Measurements from ENCODE around the gene TAAR9. TPM values are rescaled to one million over a fixed set of nuclear protein-coding genes. Genes with fewer than 3 reads are reported as not detected.

The TAAR9 gene
- polyA plus RNA-seq, 1 of the 3 experiments (the other 2 are of a cell fraction), result not detected

DNA sequence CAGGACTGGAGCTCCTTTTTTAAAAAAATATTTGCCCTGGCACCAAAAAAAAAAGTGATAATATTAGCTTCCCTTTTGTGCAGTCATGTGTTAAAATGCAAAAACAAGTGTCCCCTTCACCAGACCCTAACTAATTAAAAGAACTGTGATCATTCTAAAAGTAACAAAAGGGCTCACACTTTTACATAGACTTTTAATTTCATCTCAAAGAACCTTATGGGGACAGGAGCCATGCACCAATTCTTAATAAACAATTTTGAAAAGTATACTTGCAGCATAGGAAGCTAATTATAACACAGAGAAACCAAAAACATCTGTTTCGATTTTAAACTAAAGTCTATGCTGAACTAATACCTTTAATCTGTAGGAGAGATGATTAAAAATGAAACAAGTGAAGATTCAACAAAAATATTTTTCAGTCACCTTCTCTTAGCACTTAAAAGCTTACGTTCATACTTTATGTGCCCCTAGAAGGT lies 42.4 kb upstream of the TAAR9 start (continued):
- no peak for TF ChIP-seq FOSL2 (IDR thresholded peaks at IDR 0.05; ENCODE audit: borderline replicate concordance, low read depth)
- no peak for TF ChIP-seq USF1 (IDR thresholded peaks at IDR 0.05; ENCODE audit: borderline replicate concordance, low read depth)

- Histone ChIP-seq H3F3A (replicated peaks; ENCODE audit: insufficient read depth) (no peaks in the 10 kb centered on the region), H3K4me2 (no peak overlapping the region), H3K79me2 (ENCODE audit: insufficient read depth) (no peaks in the 10 kb centered on the region; the same call in 1 of the 2 replicates), H3K9ac (no peak overlapping the region), H3K9me2 (no peaks in the 10 kb centered on the region), H3K9me3 (no peaks in the 10 kb centered on the region), H3K4me3 (ENCODE audit: low read depth in 2 of 2, low read length in 1 of 2) (no peak overlapping the region), H3K4me1 (ENCODE audit: control insufficient read depth in 1 of 2, insufficient read depth in 2 of 2, low read depth in 1 of 2, low read length in 1 of 2) (no peaks in the 10 kb centered on the region; a peak in 1 of 4 replicates), H3K27ac (ENCODE audit: low read depth in 2 of 2, low read length in 1 of 2) (no peak overlapping the region), H3K27me3 (ENCODE audit: insufficient read depth) (no peaks in the 10 kb centered on the region), H2AFZ (ENCODE audit: low read depth) (no peak overlapping the region), H4K20me1 (ENCODE audit: insufficient read depth) (no peaks in the 10 kb centered on the region), H3K36me3 (replicated peaks in 1 of 2; ENCODE audit: control insufficient read depth in 1 of 2, insufficient read depth in 2 of 2, low read length in 1 of 2) (peaks cover 13 to 18% of the 10 kb centered on the region in 2 experiments)
- ChIA-PET CTCF (interaction anchor here (1.0 to 6.9 kb wide), 6 partner anchors 13 to 217 kb away, joined by 3 to 44 read pairs (median 7); no protein-coding TSS in a partner anchor), POLR2A (no interaction called here)
- WGBS (ENCODE audit: low lambda C conversion rate), result 57% methylated on average over 4 of the region's 4 CpGs
- TF ChIP-seq, protein P1, sequence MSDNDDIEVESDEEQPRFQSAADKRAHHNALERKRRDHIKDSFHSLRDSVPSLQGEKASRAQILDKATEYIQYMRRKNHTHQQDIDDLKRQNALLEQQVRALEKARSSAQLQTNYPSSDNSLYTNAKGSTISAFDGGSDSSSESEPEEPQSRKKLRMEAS (IDR thresholded peaks at IDR 0.05; ENCODE audit: low read depth), result no peak
- TF ChIP-seq MXI1 (IDR thresholded peaks at IDR 0.05; ENCODE audit: low read depth, low read length), result no peak
- TF ChIP-seq RXRA (IDR thresholded peaks at IDR 0.05; ENCODE audit: borderline replicate concordance, low read depth), result no peak
- no peak for TF ChIP-seq CTCF (IDR thresholded peaks at IDR 0.05)
- no peak for TF ChIP-seq FOSL2 (IDR thresholded peaks at IDR 0.05; ENCODE audit: borderline replicate concordance, low read depth)
- TF ChIP-seq RAD21 (IDR thresholded peaks at IDR 0.05; ENCODE audit: low read length), result no peak
- no peak for TF ChIP-seq PBX3 (IDR thresholded peaks at IDR 0.05)
- no peak for TF ChIP-seq RFX5 (IDR thresholded peaks at IDR 0.05; ENCODE audit: low read length)
- TF ChIP-seq FOXM1 (IDR thresholded peaks at IDR 0.05; ENCODE audit: low read depth), result no peak
- TF ChIP-seq, protein P2, sequence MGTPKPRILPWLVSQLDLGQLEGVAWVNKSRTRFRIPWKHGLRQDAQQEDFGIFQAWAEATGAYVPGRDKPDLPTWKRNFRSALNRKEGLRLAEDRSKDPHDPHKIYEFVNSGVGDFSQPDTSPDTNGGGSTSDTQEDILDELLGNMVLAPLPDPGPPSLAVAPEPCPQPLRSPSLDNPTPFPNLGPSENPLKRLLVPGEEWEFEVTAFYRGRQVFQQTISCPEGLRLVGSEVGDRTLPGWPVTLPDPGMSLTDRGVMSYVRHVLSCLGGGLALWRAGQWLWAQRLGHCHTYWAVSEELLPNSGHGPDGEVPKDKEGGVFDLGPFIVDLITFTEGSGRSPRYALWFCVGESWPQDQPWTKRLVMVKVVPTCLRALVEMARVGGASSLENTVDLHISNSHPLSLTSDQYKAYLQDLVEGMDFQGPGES (IDR thresholded peaks at IDR 0.05; ENCODE audit: low read depth, low read length), result no peak
- DNase-seq, result no peak
Observed at GRCh38 chr6:132496519-132497180, 41.4 kb upstream of the TAAR9 start.

All from SK-N-SH (cell line).